Thyroid gland (tissue), 4 donors: ENCODE results near the gene LIF.

ENCODE experiments used
- CTCF ChIP-seq, 6 experiments: fragments of 200-600 bp in 3 of 6; fragments of 450-650 bp in 3 of 6; sonication (generic) in 3 of 6; IDR thresholded peaks; one replicate each; pipeline ENCODE4 v1.5.1; 2016 to 2019; ENCODE audit warnings: antibody characterized with exemption in 6 of 6, mild to moderate bottlenecking in 2 of 6, inconsistent platforms in 1 of 6, moderate library complexity in 1 of 6
- POLR2A ChIP-seq, 2 donors: fragments of 450-650 bp; IDR thresholded peaks; one replicate each; pipeline ENCODE4 v1.6.1; 2017; ENCODE audit warnings: antibody characterized with exemption in 2 of 2, mild to moderate bottlenecking in 2 of 2, moderate library complexity in 1 of 2

- no peak for TF ChIP-seq CTCF (IDR thresholded peaks at IDR 0.05)
- no peak for TF ChIP-seq POLR2A (IDR thresholded peaks at IDR 0.05)
Measured at GRCh38 chr22:30282616-30283046, 36.1 kb upstream of the LIF start.
